VCaP (cell line): Measurements from ENCODE around the gene CIAO3.
"Not testable (repeated sequence)": the region's sequence is repeated elsewhere in the genome, so short reads cannot be mapped to it uniquely, and the experiment has no call there.

Source experiments
- H3K27ac ChIP-seq: fragments of 450-650 bp; 2 replicates; pipeline ENCODE4 v1.5.1; 2017
- TF ChIP-seq, protein P1 (sequence below): fragments of 450-650 bp; conservative IDR thresholded peaks from 2 replicates; pipeline ENCODE4 v1.5.1; 2017; ENCODE audit warnings: mild to moderate bottlenecking, moderate library complexity

Gene CIAO3

GRCh38 chr16:780296-780695 lies 39.5 kb upstream of the CIAO3 start:
- no peak overlapping the region for H3K27ac ChIP-seq
- TF ChIP-seq, protein P1, sequence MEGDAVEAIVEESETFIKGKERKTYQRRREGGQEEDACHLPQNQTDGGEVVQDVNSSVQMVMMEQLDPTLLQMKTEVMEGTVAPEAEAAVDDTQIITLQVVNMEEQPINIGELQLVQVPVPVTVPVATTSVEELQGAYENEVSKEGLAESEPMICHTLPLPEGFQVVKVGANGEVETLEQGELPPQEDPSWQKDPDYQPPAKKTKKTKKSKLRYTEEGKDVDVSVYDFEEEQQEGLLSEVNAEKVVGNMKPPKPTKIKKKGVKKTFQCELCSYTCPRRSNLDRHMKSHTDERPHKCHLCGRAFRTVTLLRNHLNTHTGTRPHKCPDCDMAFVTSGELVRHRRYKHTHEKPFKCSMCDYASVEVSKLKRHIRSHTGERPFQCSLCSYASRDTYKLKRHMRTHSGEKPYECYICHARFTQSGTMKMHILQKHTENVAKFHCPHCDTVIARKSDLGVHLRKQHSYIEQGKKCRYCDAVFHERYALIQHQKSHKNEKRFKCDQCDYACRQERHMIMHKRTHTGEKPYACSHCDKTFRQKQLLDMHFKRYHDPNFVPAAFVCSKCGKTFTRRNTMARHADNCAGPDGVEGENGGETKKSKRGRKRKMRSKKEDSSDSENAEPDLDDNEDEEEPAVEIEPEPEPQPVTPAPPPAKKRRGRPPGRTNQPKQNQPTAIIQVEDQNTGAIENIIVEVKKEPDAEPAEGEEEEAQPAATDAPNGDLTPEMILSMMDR, result no peak

DNA sequence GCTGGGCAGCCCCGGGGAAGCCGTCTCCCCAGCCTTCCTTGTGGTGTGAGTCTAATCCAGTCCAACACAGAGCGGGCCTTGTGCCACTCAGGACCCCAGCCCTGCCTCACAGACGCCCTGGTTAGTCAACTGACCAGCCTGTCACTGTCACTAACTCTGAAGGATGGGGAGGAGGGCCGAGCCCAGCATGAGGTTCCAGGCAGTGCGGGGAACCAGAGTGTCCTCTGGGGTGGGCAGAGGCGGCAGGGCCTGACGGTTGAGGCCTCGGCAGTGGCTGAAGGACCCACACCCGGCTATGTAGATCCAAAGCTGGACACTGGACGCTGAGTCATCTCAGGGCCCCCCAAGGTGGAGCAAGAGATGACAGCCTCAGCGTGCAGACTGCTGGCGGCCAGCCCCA lies 38.8 kb upstream of the CIAO3 start:
- TF ChIP-seq, protein P1, result no peak
- H3K27ac ChIP-seq, result no peak overlapping the region

- H3K27ac ChIP-seq, result no peak overlapping the region
- TF ChIP-seq, protein P1, result no peak
Observed at GRCh38 chr16:778909-779527, 38.2 kb upstream of the CIAO3 start.

- H3K27ac ChIP-seq, result no peak overlapping the region
- TF ChIP-seq, protein P1, result no peak
Observed at GRCh38 chr16:778447-778846, 37.6 kb upstream of the CIAO3 start.

DNA sequence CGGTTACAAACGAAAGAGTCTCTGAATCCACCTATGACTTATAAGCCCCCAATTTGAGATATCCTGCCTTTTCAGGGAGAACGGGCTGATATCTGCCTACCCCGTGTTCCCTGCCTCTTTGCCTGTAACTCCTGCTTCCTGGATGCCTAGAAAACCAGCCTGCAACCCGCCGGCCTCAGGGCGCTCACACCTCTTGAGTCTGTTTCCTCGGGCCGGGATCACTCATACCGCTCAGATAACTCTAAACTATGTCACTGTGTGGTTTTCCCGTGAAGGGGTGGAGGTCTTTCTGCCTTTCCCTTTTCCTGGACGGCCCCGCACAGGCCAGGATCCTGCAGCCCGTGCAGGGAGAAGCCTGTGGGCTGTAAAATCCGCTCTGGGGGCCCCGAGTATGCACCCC lies 37.0 kb upstream of the CIAO3 start:
- H3K27ac ChIP-seq, result no peak overlapping the region

DNA sequence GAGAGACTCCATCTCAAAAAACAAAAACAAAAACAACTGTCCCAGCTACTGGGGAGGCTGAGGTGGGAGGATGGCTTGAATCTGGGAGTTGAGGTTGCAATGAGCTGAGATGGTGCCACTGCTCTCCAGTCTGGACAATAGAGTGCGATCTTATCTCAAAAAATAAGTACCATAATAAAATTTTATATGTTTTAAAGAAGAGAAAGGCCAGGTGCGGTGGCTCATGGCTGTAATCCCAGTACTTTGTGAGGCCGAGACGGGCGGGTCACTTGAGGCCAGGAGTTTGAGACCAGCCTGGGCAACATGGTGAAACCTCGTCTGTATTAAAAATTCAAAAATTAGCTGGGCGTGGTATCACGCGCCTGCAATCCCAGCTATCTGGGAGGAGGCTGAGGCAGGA lies 36.0 kb upstream of the CIAO3 start:
- TF ChIP-seq, protein P1, result no peak
- no peak overlapping the region for H3K27ac ChIP-seq

More for the DNA sequence above, 37.0 kb upstream of the CIAO3 start:
- TF ChIP-seq, protein P1, result no peak

DNA sequence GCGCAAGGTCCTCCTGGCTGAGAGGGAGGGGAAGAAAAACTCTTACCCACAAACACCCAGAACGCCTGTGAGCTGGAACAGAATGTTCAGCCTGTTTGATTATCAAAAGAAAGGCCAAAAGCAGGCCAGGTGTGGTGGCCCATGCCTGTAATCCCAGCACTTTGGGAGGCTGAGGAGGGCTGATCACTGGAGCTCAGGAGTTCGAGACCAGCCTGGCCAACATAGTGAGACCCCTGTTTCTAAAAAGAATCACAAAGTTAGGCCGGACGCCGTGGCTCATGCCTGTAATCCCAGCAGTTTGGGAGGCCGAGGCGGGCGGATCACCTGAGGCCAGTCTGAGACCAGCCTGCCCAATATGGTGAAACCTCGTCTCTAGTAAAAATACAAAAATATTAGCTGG lies 35.5 kb upstream of the CIAO3 start:
- not testable (repeated sequence) for H3K27ac ChIP-seq

DNA sequence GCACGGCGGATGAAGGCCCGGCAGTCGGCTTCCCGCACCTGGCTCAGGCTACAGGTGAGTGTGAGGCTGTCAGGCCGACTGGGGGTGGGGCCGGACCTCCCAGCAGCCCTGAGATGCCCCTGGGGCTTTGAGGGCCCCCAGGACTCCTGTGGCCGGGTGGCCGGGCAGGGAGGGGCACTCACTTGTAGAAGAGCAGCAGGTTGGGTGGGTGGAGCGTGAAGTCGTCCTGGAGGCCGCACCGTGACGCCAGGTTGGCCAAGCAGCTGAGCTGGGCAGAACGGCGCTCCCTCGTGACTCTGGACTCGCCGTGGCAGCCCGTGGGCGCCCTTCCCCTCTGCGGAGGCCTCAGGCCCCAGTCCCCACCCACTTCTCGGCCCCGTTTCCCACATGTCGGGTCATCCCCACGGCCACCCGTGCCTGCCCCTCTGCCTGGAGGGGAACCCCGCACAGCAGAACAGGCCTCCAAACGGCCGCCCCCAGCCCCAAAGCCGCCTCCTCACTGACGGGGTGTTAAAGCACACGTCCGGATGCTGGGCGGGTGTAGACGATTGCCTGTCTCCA lies 34.5 kb upstream of the CIAO3 start:
- TF ChIP-seq, protein P1, result no peak
- H3K27ac ChIP-seq, result no peak overlapping the region
